WTC11 (cell line): ENCODE data around the gene C2orf92.

Source experiments
- AFF4 ChIP-seq: sonication (generic); formaldehyde crosslinking; IDR thresholded peaks from 2 replicates; pipeline ENCODE4 v1.8.1; 2023; ENCODE audit warnings: mild to moderate bottlenecking, missing genetic modification reagents, borderline replicate concordance
- ATF3 ChIP-seq: sonication (generic); formaldehyde crosslinking; conservative IDR thresholded peaks from 2 replicates; pipeline ENCODE4 v1.8.1; 2022; ENCODE audit warnings: mild to moderate bottlenecking, missing genetic modification reagents
- CREB1 ChIP-seq: sonication (generic); formaldehyde crosslinking; IDR thresholded peaks from 2 replicates; pipeline ENCODE4 v1.8.0; 2023; ENCODE audit warnings: mild to moderate bottlenecking, missing genetic modification reagents
- CREM ChIP-seq: sonication (generic); formaldehyde crosslinking; IDR thresholded peaks from 2 replicates; pipeline ENCODE4 v1.8.1; 2022; ENCODE audit warnings: mild to moderate bottlenecking, missing genetic modification reagents, moderate library complexity
- CTCF ChIP-seq: fragments of 200-600 bp; IDR thresholded peaks from 2 replicates; pipeline ENCODE4 v1.8.0; 2022; ENCODE audit warnings: antibody characterized with exemption
- E2F4 ChIP-seq: sonication (generic); formaldehyde crosslinking; IDR thresholded peaks from 2 replicates; pipeline ENCODE4 v1.8.1; 2022; ENCODE audit warnings: low read depth, mild to moderate bottlenecking, moderate library complexity, missing genetic modification reagents, borderline replicate concordance
- FOXJ3 ChIP-seq: sonication (generic); formaldehyde crosslinking; IDR thresholded peaks from 2 replicates; pipeline ENCODE4 v1.9.0; 2021; ENCODE audit warnings: missing genetic modification reagents, mild to moderate bottlenecking, borderline replicate concordance
- IRF2 ChIP-seq: sonication (generic); formaldehyde crosslinking; IDR thresholded peaks from 2 replicates; pipeline ENCODE4 v1.8.0; 2022; ENCODE audit warnings: low read depth, missing genetic modification reagents, borderline replicate concordance
- NFE2L1 ChIP-seq: sonication (generic); formaldehyde crosslinking; IDR thresholded peaks from 2 replicates; pipeline ENCODE4 v1.8.1; 2023; ENCODE audit warnings: missing genetic modification reagents
- NR2C2 ChIP-seq: sonication (generic); formaldehyde crosslinking; IDR thresholded peaks from 2 replicates; pipeline ENCODE4 v1.8.0; 2022; ENCODE audit warnings: mild to moderate bottlenecking, missing genetic modification reagents
- PRDM15 ChIP-seq: sonication (generic); formaldehyde crosslinking; IDR thresholded peaks from 2 replicates; pipeline ENCODE4 v1.8.0; 2022; ENCODE audit warnings: missing genetic modification reagents
- SP1 ChIP-seq: sonication (generic); formaldehyde crosslinking; conservative IDR thresholded peaks from 2 replicates; pipeline ENCODE4 v1.8.1; 2022; ENCODE audit warnings: missing genetic modification reagents
- USF2 ChIP-seq: sonication (generic); formaldehyde crosslinking; IDR thresholded peaks from 2 replicates; pipeline ENCODE4 v1.8.1; 2023; ENCODE audit warnings: mild to moderate bottlenecking, missing genetic modification reagents, moderate library complexity
- ZNF263 ChIP-seq: sonication (generic); formaldehyde crosslinking; IDR thresholded peaks from 2 replicates; pipeline ENCODE4 v1.8.1; 2022; ENCODE audit warnings: low read depth, mild to moderate bottlenecking, moderate library complexity, missing genetic modification reagents

- TF ChIP-seq FOXJ3 (CRISPR knock-in tag) (no peak), ATF3 (CRISPR knock-in tag) (no peak), E2F4 (CRISPR knock-in tag) (no peak), NR2C2 (CRISPR knock-in tag) (no peak), CREM (CRISPR knock-in tag) (no peak), USF2 (CRISPR knock-in tag) (no peak), CREB1 (no peak), CTCF (no peak), SP1 (CRISPR knock-in tag) (no peak), IRF2 (CRISPR knock-in tag) (no peak), NFE2L1 (CRISPR knock-in tag) (no peak), ZNF263 (no peak), PRDM15 (CRISPR knock-in tag) (no peak), AFF4 (no peak)
Observed at GRCh38 chr2:97736185-97736584, 66.7 kb downstream of the C2orf92 start.
